ENCODE results near the gene CDNF.

- TF ChIP-seq POLR2A (IDR thresholded peaks at IDR 0.05; ENCODE audit: low read length), result no peak
- no peak for TF ChIP-seq GATA1 (IDR thresholded peaks at IDR 0.05; ENCODE audit: low read depth, low read length)
Observed at GRCh38 chr10:14833106-14833505, 4.7 kb downstream of the CDNF start.
